T-helper 9 cell (primary cell): ENCODE data around the gene SYTL5.

ENCODE experiments used
- DNase-seq: peaks from one replicate; pipeline ENCODE4 v3.0.0-alpha.2; 2020

SYTL5 gene

GRCh38 chrX:38095971-38096529 is 89.7 kb downstream of the SYTL5 start:
- DNase-seq: no peak

GRCh38 chrX:38099688-38100087 is 93.3 kb downstream of the SYTL5 start:
- DNase-seq: no peak

GRCh38 chrX:38102240-38102639 is 95.9 kb downstream of the SYTL5 start:
- DNase-seq: no peak

- DNase-seq: no peak
Observed at GRCh38 chrX:38102875-38103274, 96.5 kb downstream of the SYTL5 start.

- DNase-seq: no peak
Observed at GRCh38 chrX:38103857-38104812, 97.8 kb downstream of the SYTL5 start.

- DNase-seq: no peak
Observed at GRCh38 chrX:38105216-38105725, 98.9 kb downstream of the SYTL5 start.

- DNase-seq: no peak
Observed at GRCh38 chrX:38106991-38107655, 100.8 kb downstream of the SYTL5 start.

GRCh38 chrX:38108364-38108763 is 102.0 kb downstream of the SYTL5 start:
- DNase-seq: no peak

- DNase-seq: no peak
Observed at GRCh38 chrX:38109042-38109898, 102.9 kb downstream of the SYTL5 start.

GRCh38 chrX:38110231-38110630 is 103.9 kb downstream of the SYTL5 start:
- no peak for DNase-seq

GRCh38 chrX:38111196-38111595 is 104.8 kb downstream of the SYTL5 start:
- DNase-seq: no peak

- DNase-seq: no peak
Observed at GRCh38 chrX:38112566-38112965, 106.2 kb downstream of the SYTL5 start.

- DNase-seq: no peak
Observed at GRCh38 chrX:38116706-38117105, 110.4 kb downstream of the SYTL5 start.

GRCh38 chrX:38117485-38117884 is 111.1 kb downstream of the SYTL5 start:
- DNase-seq: no peak

GRCh38 chrX:38124000-38124399 is 117.6 kb downstream of the SYTL5 start:
- no peak for DNase-seq

- DNase-seq: no peak
Observed at GRCh38 chrX:38126179-38126578, 119.8 kb downstream of the SYTL5 start.

GRCh38 chrX:38127961-38128360 is 121.6 kb downstream of the SYTL5 start:
- DNase-seq: no peak

- no peak for DNase-seq
Observed at GRCh38 chrX:38129366-38129765, 123.0 kb downstream of the SYTL5 start.

GRCh38 chrX:38138157-38138891 is 132.0 kb downstream of the SYTL5 start:
- DNase-seq: no peak

GRCh38 chrX:38138900-38139299 is 132.5 kb downstream of the SYTL5 start:
- DNase-seq: no peak

GRCh38 chrX:38142610-38143009 is 136.3 kb downstream of the SYTL5 start:
- no peak for DNase-seq

- DNase-seq: no peak
Observed at GRCh38 chrX:38149016-38149415, 142.7 kb downstream of the SYTL5 start.
